Fibroblast of mammary gland (primary cell): ENCODE results near the gene MORF4L1.

ENCODE experiments used
- DNase-seq: peaks from one replicate; pipeline ENCODE4 v3.0.0-alpha.2; 2010; ENCODE audit warnings: low read depth
- H3K4me3 ChIP-seq: 2 replicates; pipeline ENCODE4 v1.5.1; 2011; ENCODE audit warnings: low read depth, mild to moderate bottlenecking, low read length, moderate library complexity; ENCODE audit not compliant: control insufficient read depth
- CTCF ChIP-seq: conservative IDR thresholded peaks from 2 replicates; pipeline ENCODE4 v1.5.1; 2011; ENCODE audit warnings: low read depth, low read length, inconsistent platforms; ENCODE audit not compliant: control insufficient read depth, insufficient read depth

Gene MORF4L1

GRCh38 chr15:78938658-78939488, 66.2 kb downstream of the MORF4L1 start:
- no peak overlapping the region for H3K4me3 ChIP-seq
- no peak for DNase-seq
- TF ChIP-seq CTCF: no peak

GRCh38 chr15:78942741-78943140, 70.1 kb downstream of the MORF4L1 start:
- DNase-seq: no peak
- no peak for TF ChIP-seq CTCF

GRCh38 chr15:78943692-78944091, 71.0 kb downstream of the MORF4L1 start:
- DNase-seq: no peak
- no peak for TF ChIP-seq CTCF
- H3K4me3 ChIP-seq: no peak overlapping the region

More at GRCh38 chr15:78942741-78943140, 70.1 kb downstream of the MORF4L1 start:
- H3K4me3 ChIP-seq: no peak overlapping the region

GRCh38 chr15:78944202-78944625, 71.5 kb downstream of the MORF4L1 start:
- no peak for TF ChIP-seq CTCF
- H3K4me3 ChIP-seq: no peak overlapping the region
- DNase-seq: no peak

DNA sequence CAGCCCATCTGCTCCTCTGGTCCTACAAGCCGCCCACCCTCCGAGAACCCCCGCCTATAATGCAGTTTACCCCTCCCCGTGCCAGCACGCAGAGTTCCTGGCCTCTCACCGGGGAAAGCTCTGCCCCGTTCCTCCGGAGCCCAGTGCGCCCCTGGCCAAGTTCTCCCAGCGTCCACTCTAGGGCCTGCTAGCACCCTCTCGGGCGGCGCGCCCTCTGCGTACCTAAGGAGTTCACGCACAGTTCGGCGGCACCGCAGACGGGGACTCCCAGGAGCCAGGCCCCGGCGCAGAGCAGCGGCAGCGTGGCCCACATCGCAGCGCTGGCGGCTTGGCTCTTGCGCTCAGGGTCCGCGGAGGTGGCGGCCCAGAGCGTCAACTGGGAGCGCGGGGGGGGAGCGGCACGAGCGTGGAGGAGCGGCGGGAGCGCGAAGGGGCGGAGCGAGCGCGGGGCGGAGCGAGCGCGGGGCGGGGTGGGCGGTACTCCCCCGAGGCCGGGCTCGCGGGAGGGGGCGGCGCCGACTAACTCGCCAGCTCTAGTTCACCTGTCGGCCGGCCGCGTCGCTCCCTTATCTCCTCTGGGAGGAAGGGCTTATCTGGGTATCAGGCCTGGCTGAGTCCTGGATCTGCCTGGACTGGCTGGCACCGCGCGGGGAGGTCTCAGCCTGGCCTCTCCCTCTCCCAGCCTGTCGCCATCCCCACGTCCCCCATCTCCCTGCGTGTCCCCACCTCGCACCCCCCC, 72.1 kb downstream of the MORF4L1 start, which contains the start of gene CTSH:
Gene CTSH (minus strand): TSS at position 378 of the 739 bp plus-strand sequence. CDS start 65 bp downstream, at position 313.
- no peak within 1 kb of the TSS for H3K4me3 ChIP-seq
- no peak for TF ChIP-seq CTCF
- no peak for DNase-seq

DNA sequence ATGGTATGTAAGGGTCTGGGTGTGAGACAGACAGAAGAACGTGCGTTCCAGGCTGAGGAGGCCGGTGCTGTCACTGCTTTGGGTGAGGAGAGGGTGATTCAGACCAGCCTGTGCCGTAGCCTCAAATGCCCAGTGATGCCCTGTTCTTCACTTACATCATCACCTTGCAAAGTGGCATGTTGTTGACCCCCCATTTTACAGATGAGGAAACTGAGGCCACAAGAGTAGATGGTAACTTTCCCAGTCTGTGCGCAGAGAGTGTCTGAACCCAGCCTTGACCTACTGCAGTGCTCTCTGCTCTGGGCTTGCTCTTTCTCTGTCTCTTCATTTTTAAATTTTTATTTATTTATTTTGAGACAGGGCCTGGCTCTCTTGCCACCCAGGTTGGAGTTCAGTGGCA, 73.8 kb downstream of the MORF4L1 start:
- no peak overlapping the region for H3K4me3 ChIP-seq
- no peak for DNase-seq
- TF ChIP-seq CTCF: no peak
